ENCODE data around the gene KIF16B.

Gene KIF16B

GRCh38 chr20:16554766-16555543, 18.3 kb downstream of the KIF16B start:
- in situ Hi-C loops (cut with MboI; ENCODE audit: low sequenced_read_pairs): no loop called here

GRCh38 chr20:16553684-16554083, 19.6 kb downstream of the KIF16B start:
- in situ Hi-C loops (cut with MboI; ENCODE audit: low sequenced_read_pairs): no loop called here

- in situ Hi-C loops (cut with MboI; ENCODE audit: low sequenced_read_pairs): no loop called here
Observed at GRCh38 chr20:16553101-16553500, 20.1 kb downstream of the KIF16B start.

GRCh38 chr20:16552015-16552414, 21.2 kb downstream of the KIF16B start:
- in situ Hi-C loops (cut with MboI; ENCODE audit: low sequenced_read_pairs): no loop called here

GRCh38 chr20:16551607-16552006, 21.6 kb downstream of the KIF16B start:
- in situ Hi-C loops (cut with MboI; ENCODE audit: low sequenced_read_pairs): no loop called here

GRCh38 chr20:16548068-16548672, 25.1 kb downstream of the KIF16B start:
- in situ Hi-C loops (cut with MboI; ENCODE audit: low sequenced_read_pairs): no loop called here

- in situ Hi-C loops (cut with MboI; ENCODE audit: low sequenced_read_pairs): no loop called here
Observed at GRCh38 chr20:16544949-16545348, 28.3 kb downstream of the KIF16B start.

- in situ Hi-C loops (cut with MboI; ENCODE audit: low sequenced_read_pairs): no loop called here
Observed at GRCh38 chr20:16542477-16542876, 30.8 kb downstream of the KIF16B start.

GRCh38 chr20:16541878-16542277, 31.4 kb downstream of the KIF16B start:
- in situ Hi-C loops (cut with MboI; ENCODE audit: low sequenced_read_pairs): no loop called here

- in situ Hi-C loops (cut with MboI; ENCODE audit: low sequenced_read_pairs): no loop called here
Observed at GRCh38 chr20:16541226-16541625, 32.0 kb downstream of the KIF16B start.

GRCh38 chr20:16539280-16540021, 33.8 kb downstream of the KIF16B start:
- in situ Hi-C loops (cut with MboI; ENCODE audit: low sequenced_read_pairs): no loop called here

GRCh38 chr20:16538779-16539178, 34.5 kb downstream of the KIF16B start:
- in situ Hi-C loops (cut with MboI; ENCODE audit: low sequenced_read_pairs): no loop called here

GRCh38 chr20:16537918-16538317, 35.3 kb downstream of the KIF16B start:
- in situ Hi-C loops (cut with MboI; ENCODE audit: low sequenced_read_pairs): no loop called here

- in situ Hi-C loops (cut with MboI; ENCODE audit: low sequenced_read_pairs): no loop called here
Observed at GRCh38 chr20:16537025-16537665, 36.1 kb downstream of the KIF16B start.

GRCh38 chr20:16535277-16535676, 38.0 kb downstream of the KIF16B start:
- in situ Hi-C loops (cut with MboI; ENCODE audit: low sequenced_read_pairs): no loop called here

- in situ Hi-C loops (cut with MboI; ENCODE audit: low sequenced_read_pairs): no loop called here
Observed at GRCh38 chr20:16533502-16533901, 39.7 kb downstream of the KIF16B start.

- in situ Hi-C loops (cut with MboI; ENCODE audit: low sequenced_read_pairs): no loop called here
Observed at GRCh38 chr20:16531485-16531884, 41.8 kb downstream of the KIF16B start.

GRCh38 chr20:16530201-16530681, 43.0 kb downstream of the KIF16B start:
- in situ Hi-C loops (cut with MboI; ENCODE audit: low sequenced_read_pairs): no loop called here

GRCh38 chr20:16528078-16528477, 45.2 kb downstream of the KIF16B start:
- in situ Hi-C loops (cut with MboI; ENCODE audit: low sequenced_read_pairs): no loop called here

GRCh38 chr20:16527438-16527837, 45.8 kb downstream of the KIF16B start:
- in situ Hi-C loops (cut with MboI; ENCODE audit: low sequenced_read_pairs): no loop called here
